ENCODE measurements around the gene IGSF9.

The IGSF9 gene

DNA sequence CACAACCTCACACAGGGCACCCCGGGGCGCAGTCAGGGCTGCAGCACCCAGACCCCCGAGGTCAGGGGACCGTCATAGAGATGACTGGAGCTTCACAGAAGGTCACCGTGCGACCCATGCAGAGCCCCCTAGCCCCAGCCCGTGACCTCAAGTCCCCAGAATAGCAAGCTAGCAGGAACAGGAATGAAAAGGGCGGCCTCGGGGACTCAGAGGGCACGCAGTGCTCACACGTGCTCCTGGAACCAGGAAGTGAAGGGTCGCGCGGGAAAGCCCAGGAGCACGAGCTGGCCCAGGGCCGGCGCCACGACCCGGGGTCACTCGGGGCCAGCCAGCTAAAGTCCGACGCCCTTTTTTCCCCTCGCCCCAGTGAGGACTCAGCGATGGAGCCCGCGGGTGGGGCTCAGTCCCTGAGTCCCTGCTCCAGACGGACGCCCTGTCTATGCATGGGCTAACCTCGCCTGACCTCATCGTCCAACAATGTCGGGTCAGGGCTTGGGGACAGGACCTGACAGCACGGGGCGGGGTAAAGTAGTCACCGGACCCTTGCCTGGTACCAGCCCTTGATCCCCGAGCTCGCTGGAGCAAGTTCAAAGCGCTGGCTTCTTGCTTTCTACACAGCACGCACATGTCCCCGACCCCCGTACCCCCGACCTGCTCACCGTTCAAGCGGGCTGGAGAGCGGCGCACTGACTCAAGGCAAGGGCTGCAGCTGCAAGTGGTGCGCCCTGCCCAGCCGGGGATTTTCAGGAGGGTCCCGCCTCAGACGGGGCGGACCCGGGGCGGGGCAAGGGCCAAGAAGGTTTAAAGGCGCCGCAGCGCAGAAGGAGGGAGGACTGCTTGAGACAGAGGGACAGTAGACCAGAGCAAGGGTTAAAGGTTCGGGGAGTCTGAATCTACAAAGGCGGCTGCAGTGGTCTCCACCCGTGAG lies 20.4 kb downstream of the IGSF9 start, which contains the start of gene TAGLN2:
Gene TAGLN2 (minus strand): TSS at position 717 of the 928 bp plus-strand sequence. CDS start 4,998 bp downstream, outside the sequence.
- H3K27ac Mint-ChIP-seq: peak within 1 kb of the TSS; percentile 100
- ATAC-seq: peak; percentile 79

DNA sequence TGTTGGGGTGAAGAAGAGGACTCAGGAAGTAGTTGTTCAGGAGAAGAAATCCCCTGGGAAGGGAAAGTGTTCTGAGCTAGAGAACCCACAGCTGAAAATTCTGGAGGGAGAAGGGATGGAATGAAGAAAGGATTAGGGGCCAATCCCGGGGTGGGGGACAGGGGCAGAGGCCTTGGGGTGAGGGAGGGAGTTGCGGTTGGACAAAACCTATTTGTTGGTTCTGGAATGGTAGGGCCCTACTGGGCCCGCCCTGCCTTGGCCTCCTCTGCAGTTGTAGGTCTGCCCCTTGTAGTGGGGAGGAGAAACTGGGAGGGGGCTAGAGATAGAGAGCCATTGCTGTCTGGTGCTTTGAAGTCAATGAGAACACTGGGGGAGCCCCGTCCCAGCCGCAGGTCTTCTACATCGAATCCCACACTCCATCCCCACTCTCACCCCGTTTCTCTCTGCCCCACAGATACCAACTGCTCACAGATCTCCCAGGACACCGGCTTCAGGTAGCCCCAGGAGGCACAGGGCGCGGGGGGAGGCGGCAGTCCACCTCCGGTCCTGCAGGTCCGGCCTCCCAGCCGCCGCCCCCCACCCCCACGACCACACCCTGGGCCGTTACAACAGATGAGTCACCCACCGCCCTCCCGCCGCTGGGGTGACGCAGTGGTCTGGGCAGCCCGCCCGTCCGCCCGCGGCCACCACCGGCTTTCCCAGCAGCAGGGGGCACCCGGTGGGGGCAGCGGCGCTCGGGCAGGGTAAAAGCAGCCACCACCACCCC lies 21.2 kb downstream of the IGSF9 start:
- DNase-seq (ENCODE audit: low spot score in 2 of 2) (peak; percentile 61 to 91), ATAC-seq (peak; percentile 43)
- H3K27ac Mint-ChIP-seq: peak overlapping the region; percentile 100
- H3K36me3 Mint-ChIP-seq: peaks cover 71% of the 10 kb centered on the region
- H3K9me3 Mint-ChIP-seq: no peaks in the 10 kb centered on the region
- H3K4me3 Mint-ChIP-seq: peak overlapping the region; percentile 97
- peaks cover 79% of the 10 kb centered on the region for H3K4me1 Mint-ChIP-seq

More for the DNA sequence above, 20.4 kb downstream of the IGSF9 start, which contains the start of gene TAGLN2:
- Mint-ChIP-seq H3K4me1 (peaks cover 72% of the 10 kb centered on the region), H3K36me3 (peaks cover 63% of the 10 kb centered on the region), H3K4me3 (peak within 1 kb of the TSS; percentile 97), H3K9me3 (no peaks in the 10 kb centered on the region)
- peak; percentile 87 to 95 for DNase-seq (ENCODE audit: low spot score in 2 of 2)

DNA sequence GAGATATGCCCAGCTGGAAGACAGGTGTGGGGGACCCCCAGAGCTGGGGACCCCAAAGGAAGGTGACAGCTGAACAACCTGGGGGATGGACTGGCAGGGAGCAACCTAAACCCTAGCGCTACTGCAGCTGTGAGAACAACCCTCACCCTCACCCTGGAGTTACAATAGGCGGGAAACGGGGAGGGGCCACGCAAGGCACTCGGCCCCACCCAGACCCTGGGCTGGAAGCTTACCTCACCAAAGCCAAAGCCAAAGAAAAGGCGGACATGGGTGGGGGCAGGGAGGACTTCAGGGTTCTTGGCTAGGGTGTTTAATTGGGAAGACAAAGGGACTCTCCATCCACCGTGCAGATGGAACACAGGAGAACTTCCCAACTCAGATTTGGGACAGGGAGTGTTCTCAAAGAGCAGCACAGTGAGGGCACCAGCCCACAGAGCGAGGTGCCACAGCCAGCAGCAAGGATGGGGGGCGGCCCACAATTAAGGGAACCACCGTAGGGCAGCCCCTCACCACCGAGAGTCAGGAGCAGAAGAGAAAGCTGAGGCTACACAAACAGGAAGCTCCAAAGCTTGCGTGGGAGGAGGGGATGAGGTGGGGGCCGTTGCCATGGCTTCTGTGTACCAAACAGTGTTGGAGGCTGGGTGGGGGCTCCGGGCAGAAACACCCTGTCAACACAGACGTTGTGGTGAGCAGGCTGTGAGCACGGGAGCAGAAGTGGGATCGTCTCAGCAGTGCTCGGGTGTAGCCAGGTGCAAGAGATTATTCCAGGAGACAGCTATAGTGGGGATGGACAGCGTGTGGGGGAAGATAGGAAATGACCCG lies 22.0 kb downstream of the IGSF9 start:
- peak overlapping the region; percentile 100 for H3K27ac Mint-ChIP-seq
- peak; percentile 56 for ATAC-seq
- H3K36me3 Mint-ChIP-seq: peaks cover 79% of the 10 kb centered on the region
- H3K9me3 Mint-ChIP-seq: no peaks in the 10 kb centered on the region
- peak; percentile 57 to 91 for DNase-seq (ENCODE audit: low spot score in 2 of 2)
- H3K4me1 Mint-ChIP-seq: peaks cover 78% of the 10 kb centered on the region
- peak overlapping the region; percentile 97 for H3K4me3 Mint-ChIP-seq

DNA sequence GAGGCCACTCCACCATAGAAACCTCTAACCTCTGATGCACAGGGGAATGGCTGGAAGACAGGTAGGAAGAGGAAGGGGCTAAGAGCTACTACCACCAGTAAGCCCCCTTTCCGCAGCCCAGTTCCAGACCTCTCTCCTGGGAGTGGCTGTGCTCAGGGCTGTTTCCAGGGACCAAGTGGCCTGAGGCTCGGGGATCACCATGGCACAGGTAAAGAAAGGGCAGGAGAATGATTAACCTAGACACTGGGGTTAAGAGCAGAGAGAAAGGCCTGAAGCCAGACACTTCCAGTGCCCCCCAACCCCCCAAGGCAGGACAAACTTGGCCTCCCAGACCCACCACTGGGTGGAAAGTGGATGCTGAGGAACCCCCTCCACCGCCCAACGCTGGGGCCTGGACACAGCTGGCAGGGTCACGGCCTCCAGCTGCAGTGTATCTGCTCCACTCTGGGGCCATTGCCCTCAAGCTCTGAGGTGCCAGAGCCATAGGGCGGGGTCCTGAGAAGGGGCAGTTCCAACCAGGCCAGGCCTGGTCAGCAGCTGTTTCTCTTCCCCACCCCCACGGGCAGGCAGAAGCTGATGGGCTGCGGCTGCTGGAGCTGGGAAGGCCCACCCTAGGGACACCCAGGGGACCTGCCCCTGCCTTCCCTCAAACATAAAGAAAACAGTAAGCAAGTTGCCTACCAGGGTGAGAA lies 22.8 kb downstream of the IGSF9 start:
- Mint-ChIP-seq H3K27ac (peak overlapping the region; percentile 100), H3K4me1 (peaks cover 86% of the 10 kb centered on the region), H3K4me3 (peak overlapping the region; percentile 97), H3K36me3 (peaks cover 87% of the 10 kb centered on the region), H3K9me3 (no peaks in the 10 kb centered on the region)
- ATAC-seq: no peak
- DNase-seq (ENCODE audit: low spot score in 2 of 2): no peak

DNA sequence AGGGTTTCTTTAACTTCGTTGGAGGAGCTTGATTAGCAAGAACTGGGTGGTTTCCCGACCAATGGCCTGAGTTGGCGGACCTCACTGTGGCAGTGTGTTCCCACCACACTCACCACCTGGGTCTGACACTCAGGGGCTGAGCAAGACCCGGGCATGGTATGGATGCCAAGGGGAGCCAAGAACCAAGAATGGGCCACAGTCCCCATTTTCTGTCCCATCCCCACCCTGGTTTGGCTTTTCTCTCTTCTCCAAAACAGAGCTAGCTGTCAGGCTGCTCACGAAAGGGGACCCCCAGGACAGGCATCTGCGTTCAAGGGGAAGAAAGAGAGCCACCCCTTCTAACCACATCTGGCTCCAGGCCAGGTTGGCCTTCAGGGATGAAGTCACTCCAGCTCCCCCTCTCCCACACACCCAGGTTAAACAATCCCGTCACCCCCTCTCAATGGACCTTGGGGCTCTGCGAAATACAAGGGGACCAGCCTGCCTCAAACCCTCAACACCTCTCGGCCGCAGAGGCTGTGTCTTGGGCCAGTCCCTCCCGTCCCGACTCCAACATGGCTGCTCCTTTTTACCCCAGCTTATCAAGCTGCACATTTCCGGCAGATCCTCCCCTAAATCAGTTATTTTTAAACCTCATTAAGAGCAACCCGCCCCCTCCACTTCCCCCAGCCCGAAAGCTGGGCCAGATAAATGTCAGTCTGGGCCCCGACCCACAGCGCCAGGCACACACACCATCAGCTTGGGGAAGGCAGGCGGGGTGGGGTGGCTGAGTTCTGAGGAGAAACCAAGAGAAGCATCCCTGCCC lies 23.5 kb downstream of the IGSF9 start:
- Mint-ChIP-seq H3K36me3 (peaks cover 94% of the 10 kb centered on the region), H3K4me3 (peak overlapping the region; percentile 97), H3K4me1 (peaks cover 86% of the 10 kb centered on the region), H3K27ac (peak overlapping the region; percentile 100), H3K9me3 (no peaks in the 10 kb centered on the region)
- peak; percentile 28 to 77 for DNase-seq (ENCODE audit: low spot score in 2 of 2)
- ATAC-seq: peak; percentile 4

DNA sequence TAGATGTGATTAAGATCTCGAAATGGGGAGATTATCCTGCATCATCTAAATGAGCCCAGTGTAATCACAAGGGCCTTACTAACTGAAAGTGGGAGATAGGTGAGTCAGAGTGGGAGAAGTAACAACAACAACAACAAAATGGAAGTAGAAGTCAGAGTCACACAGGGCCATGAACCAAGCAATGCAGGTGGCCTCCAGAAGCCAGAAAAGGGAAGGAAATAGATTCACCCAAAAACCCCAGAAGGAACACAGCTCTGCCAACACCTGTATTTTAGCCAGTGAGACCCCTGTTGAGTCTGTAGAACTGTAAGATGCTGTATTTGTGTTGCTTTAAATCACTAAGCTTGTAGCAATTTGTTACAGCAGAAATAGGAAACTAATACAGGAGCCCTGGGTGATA lies 24.2 kb downstream of the IGSF9 start:
- peaks cover 98% of the 10 kb centered on the region for H3K36me3 Mint-ChIP-seq
- peaks cover 80% of the 10 kb centered on the region for H3K4me1 Mint-ChIP-seq
- DNase-seq (ENCODE audit: low spot score in 2 of 2) (no peak), ATAC-seq (peak; percentile 40)
- peak overlapping the region; percentile 97 for H3K4me3 Mint-ChIP-seq
- no peaks in the 10 kb centered on the region for H3K9me3 Mint-ChIP-seq
- peak overlapping the region; percentile 100 for H3K27ac Mint-ChIP-seq

DNA sequence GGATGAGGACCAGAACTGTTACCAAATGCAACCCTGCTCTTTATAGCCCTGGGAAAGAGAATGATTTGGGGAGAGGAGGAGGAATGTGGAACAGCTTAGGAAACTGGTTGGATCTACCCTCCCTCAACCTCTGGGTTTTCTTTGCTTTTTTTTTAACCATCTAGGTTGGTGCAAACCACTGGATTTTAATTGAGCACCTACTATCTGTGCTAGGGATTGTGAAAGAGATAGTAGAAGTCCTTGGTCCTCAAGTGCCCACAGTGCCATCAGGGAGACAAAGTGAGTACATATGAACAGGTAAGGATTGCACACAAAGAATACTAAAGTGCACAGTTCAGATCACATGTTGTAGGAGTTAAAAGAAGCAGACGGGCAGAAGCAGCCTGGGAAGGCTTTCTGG lies 24.8 kb downstream of the IGSF9 start:
- H3K27ac Mint-ChIP-seq: peak overlapping the region; percentile 100
- H3K9me3 Mint-ChIP-seq: no peaks in the 10 kb centered on the region
- peaks cover 100% of the 10 kb centered on the region for H3K36me3 Mint-ChIP-seq
- DNase-seq (ENCODE audit: low spot score in 2 of 2): no peak
- peak overlapping the region; percentile 97 for H3K4me3 Mint-ChIP-seq
- peaks cover 74% of the 10 kb centered on the region for H3K4me1 Mint-ChIP-seq
- ATAC-seq: no peak

DNA sequence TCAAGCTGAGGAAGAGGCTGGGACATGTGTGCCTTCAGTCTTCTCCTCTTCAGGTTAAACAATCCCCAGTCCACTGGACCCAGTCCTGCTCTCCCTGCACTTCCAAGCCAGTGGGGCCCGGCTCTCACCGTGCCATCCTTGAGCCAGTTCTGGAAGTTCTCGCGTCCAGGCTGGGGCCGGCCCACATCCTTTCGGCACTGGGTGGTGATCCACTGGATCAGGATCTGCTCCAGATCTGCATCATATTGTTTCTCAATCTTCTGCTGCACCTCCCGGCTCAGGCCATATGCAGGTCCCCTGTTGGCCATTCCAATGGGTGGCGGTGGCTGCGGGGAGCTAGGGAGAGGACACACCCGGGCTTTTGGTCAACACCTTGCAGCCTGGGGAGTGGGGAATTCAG lies 25.2 kb downstream of the IGSF9 start:
- Mint-ChIP-seq H3K27ac (peak overlapping the region; percentile 100), H3K4me3 (peak overlapping the region; percentile 97)
- DNase-seq (ENCODE audit: low spot score in 2 of 2): no peak

DNA sequence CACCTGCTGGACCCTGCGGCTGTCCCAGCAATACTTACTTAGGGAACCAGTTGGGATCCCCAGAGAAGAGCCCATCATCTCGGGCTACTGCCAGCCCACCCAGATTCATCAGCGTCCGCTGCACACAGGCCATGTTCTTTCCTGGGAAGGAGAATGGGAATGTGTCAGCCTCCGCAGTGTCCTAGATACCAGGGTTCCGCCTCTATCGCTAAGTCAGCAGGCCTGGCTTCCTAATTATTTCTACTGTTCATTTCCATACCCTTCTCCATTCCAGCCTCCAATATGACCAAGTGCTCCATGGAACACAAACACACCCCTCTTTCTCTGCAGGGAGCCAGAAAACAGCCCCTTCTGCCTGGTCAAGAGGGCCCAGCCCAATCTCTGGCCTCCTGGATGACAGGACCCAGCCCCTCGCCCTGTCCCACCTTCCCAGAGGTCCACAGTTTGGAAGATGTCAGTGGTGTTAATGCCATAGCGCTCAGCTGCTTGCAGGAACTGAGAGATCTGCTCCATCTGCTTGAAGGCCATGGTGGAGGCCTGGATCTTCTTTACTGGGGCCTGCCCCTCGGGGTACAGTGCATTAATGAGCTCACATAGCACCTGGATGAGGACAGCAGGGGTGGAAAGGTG lies 26.1 kb downstream of the IGSF9 start:
- H3K4me1 Mint-ChIP-seq: peaks cover 71% of the 10 kb centered on the region
- no peak for DNase-seq (ENCODE audit: low spot score in 2 of 2)
- H3K36me3 Mint-ChIP-seq: peaks cover 97% of the 10 kb centered on the region
- no peak overlapping the region for H3K4me3 Mint-ChIP-seq
- H3K27ac Mint-ChIP-seq: peak overlapping the region; percentile 100
- no peaks in the 10 kb centered on the region for H3K9me3 Mint-ChIP-seq
- ATAC-seq: no peak

More for the DNA sequence above, 25.2 kb downstream of the IGSF9 start:
- Mint-ChIP-seq H3K9me3 (no peaks in the 10 kb centered on the region), H3K36me3 (peaks cover 100% of the 10 kb centered on the region), H3K4me1 (peaks cover 69% of the 10 kb centered on the region)
- ATAC-seq: no peak

DNA sequence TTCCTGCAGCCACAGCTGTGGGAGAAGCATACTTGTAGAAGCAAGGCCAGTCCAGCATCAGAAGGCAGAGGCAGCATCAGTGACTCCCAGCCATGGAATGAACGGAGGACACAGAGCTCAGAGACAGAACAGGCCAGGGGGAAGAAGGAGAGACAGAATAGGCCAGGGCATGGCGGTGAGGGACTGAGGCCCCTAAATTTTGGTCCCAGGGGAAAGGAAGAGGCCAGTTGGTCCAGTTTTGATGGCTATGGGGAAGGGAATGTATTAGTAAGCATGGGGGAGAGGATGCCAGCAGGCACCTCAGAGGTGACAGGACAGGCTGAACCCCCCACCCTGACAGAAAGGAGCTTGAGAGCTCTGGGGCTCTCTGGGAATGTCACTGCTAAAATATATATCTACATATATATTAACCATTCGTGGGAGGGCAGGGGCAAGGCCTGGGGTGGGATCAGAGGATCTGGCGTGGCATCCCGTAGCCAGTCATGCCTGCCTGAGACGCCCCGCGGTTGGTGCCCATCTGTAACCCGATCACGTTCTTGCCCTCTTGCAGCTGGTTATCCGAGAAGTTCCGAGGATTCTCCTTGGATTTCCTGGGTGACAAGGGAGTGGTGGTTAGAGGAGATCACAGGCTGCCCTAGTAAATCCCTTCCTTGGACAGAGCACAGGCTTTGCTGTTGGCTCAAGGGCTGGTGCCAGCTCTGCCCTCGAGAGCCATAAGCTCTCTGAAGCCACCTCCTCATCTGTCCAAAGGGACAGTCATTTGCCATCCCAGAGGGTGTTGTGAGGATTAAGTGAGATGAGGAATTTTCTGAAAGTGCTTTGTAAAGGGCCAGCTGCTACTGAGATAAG lies 26.8 kb downstream of the IGSF9 start:
- ATAC-seq (no peak), DNase-seq (ENCODE audit: low spot score in 2 of 2) (no peak)
- Mint-ChIP-seq H3K4me1 (peaks cover 71% of the 10 kb centered on the region), H3K27ac (peak overlapping the region; percentile 100), H3K4me3 (peak overlapping the region; percentile 23), H3K9me3 (no peaks in the 10 kb centered on the region), H3K36me3 (peaks cover 93% of the 10 kb centered on the region)

DNA sequence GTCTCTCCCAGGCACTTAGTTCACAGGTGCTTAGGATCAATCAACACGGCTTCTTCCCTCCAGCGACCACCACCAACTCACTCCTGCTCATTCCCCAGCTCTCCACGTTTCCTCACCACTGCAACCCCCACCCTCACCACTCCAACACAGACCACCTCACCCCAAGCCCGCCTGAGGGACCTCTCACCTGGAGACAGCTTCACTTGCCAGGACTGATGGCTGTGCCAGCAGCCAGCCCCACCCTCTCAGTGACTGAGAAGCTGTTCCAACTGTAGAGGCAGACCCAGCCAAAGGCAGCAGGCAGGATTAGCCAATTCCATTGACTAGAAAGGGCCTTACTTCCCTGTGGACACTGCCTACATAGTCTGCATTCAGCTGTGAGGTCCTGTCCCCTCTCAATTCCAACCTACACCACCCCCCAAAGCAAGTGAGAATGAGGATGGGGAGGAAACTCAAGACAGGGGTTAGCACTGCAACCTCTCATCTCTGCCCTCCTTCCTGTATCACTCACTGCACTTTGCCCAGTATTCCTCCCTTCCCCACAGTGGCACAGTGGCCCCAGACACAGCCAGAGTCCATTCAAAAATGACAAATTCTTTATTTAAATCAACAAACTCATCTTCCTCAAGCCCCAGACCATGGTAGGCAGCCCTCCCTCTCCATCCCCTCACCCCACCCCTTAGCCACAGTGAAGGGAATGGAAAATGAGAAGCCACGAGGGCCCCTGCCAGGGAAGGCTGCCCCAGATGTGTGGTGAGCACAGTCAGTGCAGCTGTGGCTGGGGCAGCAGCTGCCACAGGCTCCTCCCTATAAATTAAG lies 27.7 kb downstream of the IGSF9 start:
- H3K9me3 Mint-ChIP-seq: no peaks in the 10 kb centered on the region
- peak overlapping the region; percentile 23 for H3K4me3 Mint-ChIP-seq
- ATAC-seq (no peak), DNase-seq (ENCODE audit: low spot score in 2 of 2) (no peak)
- peaks cover 71% of the 10 kb centered on the region for H3K4me1 Mint-ChIP-seq
- H3K36me3 Mint-ChIP-seq: peaks cover 88% of the 10 kb centered on the region
- H3K27ac Mint-ChIP-seq: peak overlapping the region; percentile 88

All from stimulated activated effector memory CD8-positive, alpha-beta T cell treated with anti-CD3 and anti-CD28 coated beads, Interleukin-12 subunit alpha, Interleukin-12 subunit beta, amount 100 ng/mL, for 72 hours (primary cell).